ENCODE data around the gene NSG2. TPM values are rescaled to one million over a fixed set of nuclear protein-coding genes. Genes with fewer than 3 reads are reported as not detected.

Gene NSG2
- total RNA-seq, 1 donor from 2014 or later: not detected

- Histone ChIP-seq H3K27ac (no peak overlapping the region), H3K4me1 (no peaks in the 10 kb centered on the region), H3K27me3 (no peaks in the 10 kb centered on the region), H3K36me3 (no peaks in the 10 kb centered on the region), H3K9me3 (no peaks in the 10 kb centered on the region), H3K4me3 (no peak overlapping the region)
- TF ChIP-seq, protein P1, sequence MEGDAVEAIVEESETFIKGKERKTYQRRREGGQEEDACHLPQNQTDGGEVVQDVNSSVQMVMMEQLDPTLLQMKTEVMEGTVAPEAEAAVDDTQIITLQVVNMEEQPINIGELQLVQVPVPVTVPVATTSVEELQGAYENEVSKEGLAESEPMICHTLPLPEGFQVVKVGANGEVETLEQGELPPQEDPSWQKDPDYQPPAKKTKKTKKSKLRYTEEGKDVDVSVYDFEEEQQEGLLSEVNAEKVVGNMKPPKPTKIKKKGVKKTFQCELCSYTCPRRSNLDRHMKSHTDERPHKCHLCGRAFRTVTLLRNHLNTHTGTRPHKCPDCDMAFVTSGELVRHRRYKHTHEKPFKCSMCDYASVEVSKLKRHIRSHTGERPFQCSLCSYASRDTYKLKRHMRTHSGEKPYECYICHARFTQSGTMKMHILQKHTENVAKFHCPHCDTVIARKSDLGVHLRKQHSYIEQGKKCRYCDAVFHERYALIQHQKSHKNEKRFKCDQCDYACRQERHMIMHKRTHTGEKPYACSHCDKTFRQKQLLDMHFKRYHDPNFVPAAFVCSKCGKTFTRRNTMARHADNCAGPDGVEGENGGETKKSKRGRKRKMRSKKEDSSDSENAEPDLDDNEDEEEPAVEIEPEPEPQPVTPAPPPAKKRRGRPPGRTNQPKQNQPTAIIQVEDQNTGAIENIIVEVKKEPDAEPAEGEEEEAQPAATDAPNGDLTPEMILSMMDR (IDR thresholded peaks at IDR 0.05): no peak
- DNase-seq (ENCODE audit: low spot score in 2 of 2): no peak
- intact Hi-C loops (cut with DNase I): no loop called here
Measured at GRCh38 chr5:174134545-174134944, 89.0 kb downstream of the NSG2 start.

- no peaks in the 10 kb centered on the region for H3K4me1 ChIP-seq
- DNase-seq (ENCODE audit: low spot score in 2 of 2): peak in 1 of 2 donors; percentile 11
- H3K27me3 ChIP-seq: no peaks in the 10 kb centered on the region
- no peaks in the 10 kb centered on the region for H3K9me3 ChIP-seq
- H3K36me3 ChIP-seq: no peaks in the 10 kb centered on the region
- H3K27ac ChIP-seq: no peak overlapping the region
- intact Hi-C loops (cut with DNase I): no loop called here
- TF ChIP-seq, protein P1 (IDR thresholded peaks at IDR 0.05): no peak
- no peak overlapping the region for H3K4me3 ChIP-seq
Measured at GRCh38 chr5:174139623-174140022, 94.1 kb downstream of the NSG2 start.

- Histone ChIP-seq H3K4me1 (no peaks in the 10 kb centered on the region), H3K4me3 (no peak overlapping the region), H3K36me3 (no peaks in the 10 kb centered on the region), H3K27ac (no peak overlapping the region), H3K9me3 (no peaks in the 10 kb centered on the region), H3K27me3 (no peaks in the 10 kb centered on the region)
- DNase-seq (ENCODE audit: low spot score in 2 of 2): peak in 1 of 2 donors; percentile 24
- TF ChIP-seq, protein P1 (IDR thresholded peaks at IDR 0.05): no peak
- intact Hi-C loops (cut with DNase I): no loop called here
Measured at GRCh38 chr5:174140452-174141020, 95.0 kb downstream of the NSG2 start.

DNA sequence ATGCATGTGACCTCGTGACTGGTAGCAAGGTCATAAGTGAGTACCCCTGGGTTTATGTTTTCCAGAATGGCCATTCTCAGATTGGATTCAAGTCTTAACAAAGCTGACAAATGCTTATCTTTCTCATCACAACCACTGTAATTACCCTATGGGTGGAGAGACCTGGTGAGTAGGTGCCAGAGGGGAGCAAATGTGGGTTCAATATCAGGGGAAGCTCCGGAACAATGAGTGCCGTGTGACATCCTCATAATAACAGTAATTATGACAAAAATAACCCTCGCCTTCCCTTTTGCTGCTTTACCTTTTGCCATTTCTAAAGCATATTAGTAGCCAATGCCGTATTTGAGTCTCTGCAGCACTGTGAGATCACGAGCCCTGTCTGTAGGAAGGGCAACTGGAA lies 95.9 kb downstream of the NSG2 start:
- no peaks in the 10 kb centered on the region for H3K36me3 ChIP-seq
- no peaks in the 10 kb centered on the region for H3K4me1 ChIP-seq
- no peak overlapping the region for H3K27ac ChIP-seq
- TF ChIP-seq, protein P1 (IDR thresholded peaks at IDR 0.05): no peak
- no peak for DNase-seq (ENCODE audit: low spot score in 2 of 2)
- intact Hi-C loops (cut with DNase I): no loop called here
- H3K9me3 ChIP-seq: no peaks in the 10 kb centered on the region
- no peak overlapping the region for H3K4me3 ChIP-seq
- H3K27me3 ChIP-seq: no peaks in the 10 kb centered on the region

DNA sequence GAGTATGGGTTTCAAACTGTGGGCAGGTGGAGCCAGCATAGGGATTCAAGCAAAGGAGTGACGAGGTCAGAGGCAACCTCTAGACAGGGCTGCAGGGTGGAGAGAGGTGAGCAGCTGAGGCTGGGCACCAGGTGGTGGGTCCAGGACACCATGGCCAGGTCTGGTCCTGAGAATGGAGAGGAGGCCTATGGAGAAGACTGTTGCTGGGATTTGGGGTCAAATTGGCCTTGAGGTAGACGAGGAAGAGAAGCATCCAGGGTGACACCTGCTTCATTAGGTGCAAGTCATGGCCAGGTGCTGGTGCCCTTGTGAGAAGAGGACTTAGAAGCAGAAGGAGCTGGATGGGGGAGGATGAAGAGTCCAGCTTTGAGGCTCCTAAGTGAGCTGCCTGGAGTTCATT lies 99.6 kb downstream of the NSG2 start:
- H3K27ac ChIP-seq: no peak overlapping the region
- H3K36me3 ChIP-seq: no peaks in the 10 kb centered on the region
- TF ChIP-seq, protein P1 (IDR thresholded peaks at IDR 0.05): no peak
- intact Hi-C loops (cut with DNase I): no loop called here
- no peaks in the 10 kb centered on the region for H3K9me3 ChIP-seq
- DNase-seq (ENCODE audit: low spot score in 2 of 2): peak in 1 of 2 donors; percentile 37
- H3K27me3 ChIP-seq: no peaks in the 10 kb centered on the region
- H3K4me1 ChIP-seq: no peaks in the 10 kb centered on the region
- H3K4me3 ChIP-seq: no peak overlapping the region

DNA sequence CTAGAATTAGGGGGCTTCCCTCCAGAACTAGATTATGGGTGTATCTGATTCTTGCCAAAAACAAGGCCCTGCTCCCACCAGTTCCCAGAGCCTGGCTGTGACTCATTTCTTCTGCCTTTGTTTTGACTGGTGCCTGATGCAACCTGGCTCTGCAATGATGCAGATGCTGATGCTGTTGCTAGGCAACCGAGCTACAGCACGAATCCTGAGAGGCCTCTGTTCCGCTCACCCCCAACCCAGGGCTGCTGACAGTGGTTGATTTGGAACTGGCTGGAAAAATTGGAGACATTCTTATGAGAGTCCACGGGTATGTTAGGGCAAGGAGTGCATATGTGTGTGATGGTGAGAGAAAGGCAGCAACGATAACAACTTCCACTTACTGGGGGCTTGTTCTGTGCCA lies 100.3 kb downstream of the NSG2 start:
- TF ChIP-seq, protein P1 (IDR thresholded peaks at IDR 0.05): no peak
- Histone ChIP-seq H3K4me3 (no peak overlapping the region), H3K4me1 (no peaks in the 10 kb centered on the region), H3K27me3 (no peaks in the 10 kb centered on the region), H3K9me3 (no peaks in the 10 kb centered on the region), H3K27ac (no peak overlapping the region), H3K36me3 (no peaks in the 10 kb centered on the region)
- intact Hi-C loops (cut with DNase I): no loop called here
- peak in 1 of 2 donors; percentile 31 for DNase-seq (ENCODE audit: low spot score in 2 of 2)
